Upper lobe of left lung (tissue), 4 donors: ENCODE data around the gene GAL3ST2.

Source experiments
- POLR2A ChIP-seq, 4 donors: fragments of 450-650 bp; IDR thresholded peaks; one replicate each; pipeline ENCODE4 v1.5.1; 2016 to 2017; ENCODE audit warnings: antibody characterized with exemption in 4 of 4, mild to moderate bottlenecking in 2 of 4
- POLR2AphosphoS5 ChIP-seq, 2 donors: sonication (generic); formaldehyde crosslinking; IDR thresholded peaks; one replicate each; pipeline ENCODE4 v1.5.1; 2017; ENCODE audit warnings: antibody characterized with exemption in 2 of 2
- TF ChIP-seq, protein P1 (sequence below), 6 experiments: fragments of 450-650 bp in 4 of 6; fragments of 200-600 bp in 2 of 6; sonication (generic) in 2 of 6; IDR thresholded peaks; one replicate each; pipeline ENCODE4 v1.5.1; 2016 to 2019; ENCODE audit warnings: antibody characterized with exemption in 6 of 6

DNA sequence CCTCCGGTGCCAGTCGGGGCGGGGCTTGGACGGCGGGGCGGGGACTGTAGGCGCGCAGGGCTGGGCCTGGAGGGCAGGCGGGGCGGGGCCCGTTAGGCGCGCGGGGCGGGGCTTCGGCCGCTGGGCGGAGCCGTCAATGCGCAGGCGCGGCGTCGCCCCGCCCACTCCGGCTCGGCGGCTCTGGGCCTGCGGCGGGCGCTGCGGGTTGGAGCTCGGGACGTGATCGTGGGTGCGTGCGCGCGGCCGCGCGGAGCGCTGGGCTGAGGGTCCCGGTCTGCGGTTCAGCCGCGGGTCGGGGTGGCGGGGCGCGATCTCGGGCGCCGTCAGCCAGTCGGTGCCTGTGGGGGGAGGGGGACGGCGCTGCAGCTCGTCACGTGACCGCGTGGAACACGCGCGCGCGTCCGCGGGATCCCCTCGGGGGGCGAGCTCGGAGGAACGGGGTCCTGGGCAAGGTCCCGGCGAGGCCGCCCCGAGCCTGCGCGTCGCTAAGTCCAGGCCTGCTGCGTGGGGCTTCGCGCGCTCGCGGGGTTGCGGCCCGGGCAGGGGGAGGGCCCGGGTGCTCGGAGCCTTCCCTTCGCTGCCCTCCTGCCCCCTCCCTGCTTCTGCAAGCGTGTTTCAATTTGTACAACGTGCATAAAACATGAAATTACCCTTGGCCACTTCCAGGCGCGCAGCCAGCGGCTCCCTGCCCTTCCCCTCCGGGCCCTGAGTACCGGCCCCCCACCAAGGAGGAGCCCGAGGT, 42.0 kb upstream of the GAL3ST2 start, which contains the start of gene D2HGDH:
- TF ChIP-seq, protein P1, sequence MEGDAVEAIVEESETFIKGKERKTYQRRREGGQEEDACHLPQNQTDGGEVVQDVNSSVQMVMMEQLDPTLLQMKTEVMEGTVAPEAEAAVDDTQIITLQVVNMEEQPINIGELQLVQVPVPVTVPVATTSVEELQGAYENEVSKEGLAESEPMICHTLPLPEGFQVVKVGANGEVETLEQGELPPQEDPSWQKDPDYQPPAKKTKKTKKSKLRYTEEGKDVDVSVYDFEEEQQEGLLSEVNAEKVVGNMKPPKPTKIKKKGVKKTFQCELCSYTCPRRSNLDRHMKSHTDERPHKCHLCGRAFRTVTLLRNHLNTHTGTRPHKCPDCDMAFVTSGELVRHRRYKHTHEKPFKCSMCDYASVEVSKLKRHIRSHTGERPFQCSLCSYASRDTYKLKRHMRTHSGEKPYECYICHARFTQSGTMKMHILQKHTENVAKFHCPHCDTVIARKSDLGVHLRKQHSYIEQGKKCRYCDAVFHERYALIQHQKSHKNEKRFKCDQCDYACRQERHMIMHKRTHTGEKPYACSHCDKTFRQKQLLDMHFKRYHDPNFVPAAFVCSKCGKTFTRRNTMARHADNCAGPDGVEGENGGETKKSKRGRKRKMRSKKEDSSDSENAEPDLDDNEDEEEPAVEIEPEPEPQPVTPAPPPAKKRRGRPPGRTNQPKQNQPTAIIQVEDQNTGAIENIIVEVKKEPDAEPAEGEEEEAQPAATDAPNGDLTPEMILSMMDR (IDR thresholded peaks at IDR 0.05), result peak in 2 of 6 experiments; percentile 23 to 29
- TF ChIP-seq POLR2AphosphoS5 (IDR thresholded peaks at IDR 0.05), result peak; percentile 57 to 67
- peak in 2 of 4 donors; percentile 63 to 91 for TF ChIP-seq POLR2A (IDR thresholded peaks at IDR 0.05)
